Amygdala (tissue), 56 donors: ENCODE results near the gene NIP7.
"Not testable (repeated sequence)": the region's sequence is repeated elsewhere in the genome, so short reads cannot be mapped to it uniquely, and the experiment has no call there.

ENCODE experiments used
- DNase-seq, 56 donors: peaks; one replicate each; lab custom pipeline; 2025; lab: John Stamatoyannopoulos, UW

NIP7 gene

GRCh38 chr16:69338557-69339288, 849 bp upstream of the NIP7 start:
- no peak for DNase-seq

GRCh38 chr16:69340095-69340644, 598 bp downstream of the NIP7 start:
- DNase-seq, result no peak

GRCh38 chr16:69344171-69344570, 4.6 kb downstream of the NIP7 start:
- no peak for DNase-seq

GRCh38 chr16:69345923-69346322, 6.4 kb downstream of the NIP7 start:
- DNase-seq, result no peak

- DNase-seq, result no peak
Measured at GRCh38 chr16:69346683-69347082, 7.1 kb downstream of the NIP7 start.

- no peak for DNase-seq
Measured at GRCh38 chr16:69348222-69348621, 8.7 kb downstream of the NIP7 start.

GRCh38 chr16:69349536-69349935, 10.0 kb downstream of the NIP7 start:
- DNase-seq, result no peak

GRCh38 chr16:69350536-69351133, 11.1 kb downstream of the NIP7 start:
- no peak for DNase-seq

GRCh38 chr16:69351309-69352027, 11.9 kb downstream of the NIP7 start, which contains the start of gene TMED6:
TMED6 (minus strand) TSS chr16:69351786; CDS start chr16:69351753, 33 bp downstream.
- no peak for DNase-seq

- DNase-seq, result not testable (repeated sequence)
Measured at GRCh38 chr16:69360070-69360469, 20.5 kb downstream of the NIP7 start.

GRCh38 chr16:69363281-69363717, 23.7 kb downstream of the NIP7 start:
- no peak for DNase-seq

GRCh38 chr16:69364088-69364487, 24.5 kb downstream of the NIP7 start:
- DNase-seq, result no peak

GRCh38 chr16:69365901-69366300, 26.3 kb downstream of the NIP7 start:
- no peak for DNase-seq

- no peak for DNase-seq
Measured at GRCh38 chr16:69366431-69366830, 26.9 kb downstream of the NIP7 start.

GRCh38 chr16:69367980-69368379, 28.4 kb downstream of the NIP7 start:
- no peak for DNase-seq

- DNase-seq, result no peak
Measured at GRCh38 chr16:69368866-69369265, 29.3 kb downstream of the NIP7 start.

- no peak for DNase-seq
Measured at GRCh38 chr16:69371564-69371963, 32.0 kb downstream of the NIP7 start.

- DNase-seq, result no peak
Measured at GRCh38 chr16:69373019-69373418, 33.4 kb downstream of the NIP7 start.

- DNase-seq, result no peak
Measured at GRCh38 chr16:69376393-69377059, 37.0 kb downstream of the NIP7 start.

GRCh38 chr16:69378036-69378435, 38.5 kb downstream of the NIP7 start:
- DNase-seq, result no peak

- no peak for DNase-seq
Measured at GRCh38 chr16:69378760-69379159, 39.2 kb downstream of the NIP7 start.
